Testis (tissue), 3 donors: ENCODE measurements around the gene CES2. TPM values are rescaled to one million over a fixed set of nuclear protein-coding genes. Genes with fewer than 3 reads are reported as not detected.

ENCODE experiments used
- DNase-seq: peaks from one replicate; pipeline ENCODE4 v3.0.0-alpha.2; 2019
- H3K27ac ChIP-seq, 2 donors: fragments of 200-600 bp; sonication (generic); one replicate each; pipeline ENCODE4 v1.5.1; 2019
- H3K27me3 ChIP-seq: fragments of 200-600 bp; sonication (generic); one replicate; pipeline ENCODE4 v1.5.1; 2019
- H3K36me3 ChIP-seq: fragments of 200-600 bp; sonication (generic); one replicate; pipeline ENCODE4 v1.5.1; 2017; ENCODE audit warnings: low read depth; ENCODE audit errors: missing control alignments
- H3K4me1 ChIP-seq: fragments of 200-600 bp; sonication (generic); one replicate; pipeline ENCODE4 v1.5.1; 2019
- H3K4me3 ChIP-seq, 2 donors: fragments of 200-600 bp; sonication (generic); one replicate each; pipeline ENCODE4 v1.5.1; 2017 to 2019
- H3K9me3 ChIP-seq: fragments of 200-600 bp; sonication (generic); one replicate; pipeline ENCODE4 v1.5.1; 2017
- POLR2A ChIP-seq: fragments of 450-650 bp; IDR thresholded peaks from one replicate; pipeline ENCODE4 v1.6.1; 2017; ENCODE audit warnings: antibody characterized with exemption, mild to moderate bottlenecking, moderate library complexity
- WGBS, 2 donors: methylation state at CpG; one replicate each; pipeline ENCODE4 v1.1.5; 2018; 5-methylcytosine and 5-hydroxymethylcytosine counted together
- intact Hi-C: fragments of 100-400 bp; cut with DNase I; formaldehyde crosslinking; loops from one replicate; pipeline ENCODE4 v1.15.1; 2023; ENCODE audit warnings: low total_unique reads
- polyA plus RNA-seq: library from polyadenylated mRNA; stranded (reverse); fragments of 350-450 nt; fragmentation: Illumina TruSeq; extraction: RNeasy Lipid Tissue Mini Kit (QIAGEN cat#74804); gene quantifications from one replicate; pipeline ENCODE4 v1.2.3, GENCODE V29; 2014; ENCODE audit warnings: low read depth, low replicate concordance; ENCODE audit not compliant: insufficient read depth
- total RNA-seq, 2 donors: library from RNA; depleted of rRNA; stranded (reverse); fragments of >200 nt; gene quantifications; one replicate each; pipeline ENCODE4 v1.2.3, GENCODE V29; 2016
- TF ChIP-seq, protein P1 (sequence below), 3 experiments: fragments of 450-650 bp in 2 of 3; fragments of 200-600 bp in 1 of 3; sonication (generic) in 1 of 3; IDR thresholded peaks; one replicate each; pipeline ENCODE4 v1.5.1; 2016 to 2019; ENCODE audit warnings: antibody characterized with exemption in 3 of 3, mild to moderate bottlenecking in 2 of 3, moderate library complexity in 1 of 3

The CES2 gene
- total and polyA plus RNA-seq, 3 donors from 2014 or later = 34.4 to 51.9 (median 49.1) TPM

- H3K4me3 ChIP-seq = no peak overlapping the region
- TF ChIP-seq, protein P1, sequence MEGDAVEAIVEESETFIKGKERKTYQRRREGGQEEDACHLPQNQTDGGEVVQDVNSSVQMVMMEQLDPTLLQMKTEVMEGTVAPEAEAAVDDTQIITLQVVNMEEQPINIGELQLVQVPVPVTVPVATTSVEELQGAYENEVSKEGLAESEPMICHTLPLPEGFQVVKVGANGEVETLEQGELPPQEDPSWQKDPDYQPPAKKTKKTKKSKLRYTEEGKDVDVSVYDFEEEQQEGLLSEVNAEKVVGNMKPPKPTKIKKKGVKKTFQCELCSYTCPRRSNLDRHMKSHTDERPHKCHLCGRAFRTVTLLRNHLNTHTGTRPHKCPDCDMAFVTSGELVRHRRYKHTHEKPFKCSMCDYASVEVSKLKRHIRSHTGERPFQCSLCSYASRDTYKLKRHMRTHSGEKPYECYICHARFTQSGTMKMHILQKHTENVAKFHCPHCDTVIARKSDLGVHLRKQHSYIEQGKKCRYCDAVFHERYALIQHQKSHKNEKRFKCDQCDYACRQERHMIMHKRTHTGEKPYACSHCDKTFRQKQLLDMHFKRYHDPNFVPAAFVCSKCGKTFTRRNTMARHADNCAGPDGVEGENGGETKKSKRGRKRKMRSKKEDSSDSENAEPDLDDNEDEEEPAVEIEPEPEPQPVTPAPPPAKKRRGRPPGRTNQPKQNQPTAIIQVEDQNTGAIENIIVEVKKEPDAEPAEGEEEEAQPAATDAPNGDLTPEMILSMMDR (IDR thresholded peaks at IDR 0.05) = no peak
- no peak for TF ChIP-seq POLR2A
- 80 to 82% methylated on average over 5 of the region's 5 CpGs for WGBS, 2 donors
- no peaks in the 10 kb centered on the region for H3K27me3 ChIP-seq
- H3K4me1 ChIP-seq = no peaks in the 10 kb centered on the region
- intact Hi-C loops = no loop called here
- no peak overlapping the region for H3K27ac ChIP-seq
- DNase-seq = no peak
- H3K9me3 ChIP-seq = no peaks in the 10 kb centered on the region
- no peaks in the 10 kb centered on the region for H3K36me3 ChIP-seq
Observed at GRCh38 chr16:66961914-66962313, 26.6 kb downstream of the CES2 start.

DNA sequence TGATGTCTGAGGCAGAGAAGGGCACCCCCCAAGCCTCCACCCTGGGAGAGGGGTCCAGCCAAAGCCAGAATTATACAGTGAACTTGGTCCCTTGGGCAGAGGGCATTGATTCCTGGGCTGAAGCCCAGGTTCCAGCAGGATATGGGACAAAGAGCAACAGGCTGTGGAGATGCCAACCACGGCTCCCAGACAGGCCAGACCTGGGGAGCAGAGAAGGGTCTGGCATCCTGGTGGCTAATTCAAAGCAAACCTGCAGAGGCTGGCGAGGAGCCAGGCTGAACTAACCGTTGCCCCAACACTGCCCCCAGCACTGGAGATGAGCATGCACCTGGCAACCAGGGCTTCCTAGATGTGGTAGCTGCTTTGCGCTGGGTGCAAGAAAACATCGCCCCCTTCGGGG is 28.7 kb downstream of the CES2 start:
- no peak for DNase-seq
- no peaks in the 10 kb centered on the region for H3K4me1 ChIP-seq
- WGBS, 2 donors = 86% methylated on average over 6 of the region's 6 CpGs; no CpG with 5 or more reads in 1 of the 2 donors
- intact Hi-C loops = no loop called here
- no peaks in the 10 kb centered on the region for H3K36me3 ChIP-seq
- no peak overlapping the region for H3K27ac ChIP-seq
- no peak overlapping the region for H3K4me3 ChIP-seq
- H3K27me3 ChIP-seq = no peaks in the 10 kb centered on the region
- TF ChIP-seq POLR2A = no peak
- TF ChIP-seq, protein P1 (IDR thresholded peaks at IDR 0.05) = no peak
- H3K9me3 ChIP-seq = no peaks in the 10 kb centered on the region

GRCh38 chr16:66968847-66969246 is 33.5 kb downstream of the CES2 start:
- 92 to 93% methylated on average over 5 of the region's 5 CpGs for WGBS, 2 donors
- intact Hi-C loops = no loop called here
- DNase-seq = no peak
- Histone ChIP-seq H3K9me3 (no peaks in the 10 kb centered on the region), H3K27me3 (no peaks in the 10 kb centered on the region), H3K4me1 (no peaks in the 10 kb centered on the region), H3K27ac (no peak overlapping the region), H3K4me3 (no peak overlapping the region), H3K36me3 (no peaks in the 10 kb centered on the region)
- TF ChIP-seq, protein P1 (IDR thresholded peaks at IDR 0.05) = no peak
- no peak for TF ChIP-seq POLR2A

DNA sequence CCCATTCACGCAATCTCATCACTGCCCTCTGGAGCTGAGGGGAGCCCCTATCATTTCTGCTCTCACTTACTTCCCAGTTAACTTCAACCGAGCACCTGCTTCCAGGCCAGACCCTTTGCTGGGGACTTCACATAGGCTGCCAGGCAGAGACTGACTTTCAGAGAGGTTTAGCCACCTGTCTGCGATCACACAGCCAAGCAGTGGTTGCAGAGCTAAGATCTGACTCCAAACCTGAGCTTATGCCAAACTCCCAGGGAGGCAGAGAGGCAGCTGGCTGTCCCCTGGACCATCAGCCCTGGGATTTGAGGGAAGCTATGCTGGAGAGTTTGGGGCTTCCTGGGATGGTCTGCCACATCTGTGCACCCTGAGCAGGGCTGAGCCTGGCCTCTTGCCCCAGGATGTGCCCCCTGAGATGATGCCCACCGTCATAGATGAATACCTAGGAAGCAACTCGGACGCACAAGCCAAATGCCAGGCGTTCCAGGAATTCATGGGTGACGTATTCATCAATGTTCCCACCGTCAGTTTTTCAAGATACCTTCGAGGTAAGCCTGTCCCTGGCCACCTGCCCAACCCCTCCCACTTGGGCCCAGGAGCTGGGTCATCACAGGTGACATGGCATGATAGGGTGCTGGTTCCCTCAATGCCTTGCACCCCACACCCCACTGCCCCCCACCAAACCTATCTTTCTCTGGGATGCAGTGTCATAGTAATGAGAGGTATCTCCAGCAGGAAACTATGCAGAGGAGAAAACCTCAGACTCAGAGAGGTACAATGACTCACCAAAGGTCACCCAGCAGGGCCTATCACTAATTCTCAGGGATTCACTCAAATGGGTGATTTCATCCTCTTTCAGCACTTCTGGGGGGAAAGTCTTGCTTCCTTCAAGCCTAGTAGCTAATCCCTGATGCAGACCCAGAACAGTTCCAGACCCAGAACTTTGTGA is 35.7 kb downstream of the CES2 start:
- no peak for DNase-seq
- H3K4me3 ChIP-seq = no peak overlapping the region
- TF ChIP-seq, protein P1 (IDR thresholded peaks at IDR 0.05) = no peak
- no peak for TF ChIP-seq POLR2A
- intact Hi-C loops = no loop called here
- no peaks in the 10 kb centered on the region for H3K27me3 ChIP-seq
- WGBS, 2 donors = 83 to 88% methylated on average over 10 of the region's 10 CpGs
- H3K4me1 ChIP-seq = no peaks in the 10 kb centered on the region
- H3K36me3 ChIP-seq = no peaks in the 10 kb centered on the region
- no peak overlapping the region for H3K27ac ChIP-seq
- no peaks in the 10 kb centered on the region for H3K9me3 ChIP-seq

DNA sequence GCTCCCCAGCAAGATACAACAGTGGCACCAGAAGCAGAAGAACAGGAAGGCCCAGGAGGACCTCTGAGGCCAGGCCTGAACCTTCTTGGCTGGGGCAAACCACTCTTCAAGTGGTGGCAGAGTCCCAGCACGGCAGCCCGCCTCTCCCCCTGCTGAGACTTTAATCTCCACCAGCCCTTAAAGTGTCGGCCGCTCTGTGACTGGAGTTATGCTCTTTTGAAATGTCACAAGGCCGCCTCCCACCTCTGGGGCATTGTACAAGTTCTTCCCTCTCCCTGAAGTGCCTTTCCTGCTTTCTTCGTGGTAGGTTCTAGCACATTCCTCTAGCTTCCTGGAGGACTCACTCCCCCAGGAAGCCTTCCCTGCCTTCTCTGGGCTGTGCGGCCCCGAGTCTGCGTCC is 37.7 kb downstream of the CES2 start:
- WGBS, 2 donors = 77 to 78% methylated on average over 9 of the region's 9 CpGs
- no peak for DNase-seq
- Histone ChIP-seq H3K36me3 (no peaks in the 10 kb centered on the region), H3K9me3 (no peaks in the 10 kb centered on the region), H3K4me1 (no peaks in the 10 kb centered on the region), H3K27ac (no peak overlapping the region), H3K4me3 (no peak overlapping the region), H3K27me3 (no peaks in the 10 kb centered on the region)
- intact Hi-C loops = no loop called here
- TF ChIP-seq POLR2A = no peak
- TF ChIP-seq, protein P1 (IDR thresholded peaks at IDR 0.05) = no peak
